Kasumi-1 (cell line): Measurements from ENCODE around the gene TEAD4.

Experiments used
- DNase-seq, 2 experiments: peaks; one replicate each; lab custom pipeline; 2025; lab: John Stamatoyannopoulos, UW

Gene TEAD4

DNA sequence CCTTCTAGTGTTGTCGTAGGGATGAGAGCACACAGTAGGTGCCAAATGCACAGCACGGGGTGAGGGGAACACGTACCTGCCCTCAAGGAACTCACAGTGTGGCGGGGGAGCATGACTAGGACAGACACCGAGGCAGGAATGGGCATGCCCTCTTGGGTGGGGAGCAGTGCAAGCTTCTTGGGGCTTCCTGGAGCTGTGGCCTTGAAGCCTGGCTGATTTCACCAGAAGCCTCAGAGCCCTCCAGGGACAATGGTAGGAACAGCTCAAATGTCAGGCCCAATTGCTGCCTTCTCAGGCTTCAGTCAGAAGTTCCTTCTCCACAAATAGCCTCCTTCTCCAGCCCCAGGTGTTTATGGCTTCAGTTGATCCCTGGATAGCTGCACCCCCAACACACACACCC is 43.4 kb downstream of the TEAD4 start:
- DNase-seq, result no peak

DNA sequence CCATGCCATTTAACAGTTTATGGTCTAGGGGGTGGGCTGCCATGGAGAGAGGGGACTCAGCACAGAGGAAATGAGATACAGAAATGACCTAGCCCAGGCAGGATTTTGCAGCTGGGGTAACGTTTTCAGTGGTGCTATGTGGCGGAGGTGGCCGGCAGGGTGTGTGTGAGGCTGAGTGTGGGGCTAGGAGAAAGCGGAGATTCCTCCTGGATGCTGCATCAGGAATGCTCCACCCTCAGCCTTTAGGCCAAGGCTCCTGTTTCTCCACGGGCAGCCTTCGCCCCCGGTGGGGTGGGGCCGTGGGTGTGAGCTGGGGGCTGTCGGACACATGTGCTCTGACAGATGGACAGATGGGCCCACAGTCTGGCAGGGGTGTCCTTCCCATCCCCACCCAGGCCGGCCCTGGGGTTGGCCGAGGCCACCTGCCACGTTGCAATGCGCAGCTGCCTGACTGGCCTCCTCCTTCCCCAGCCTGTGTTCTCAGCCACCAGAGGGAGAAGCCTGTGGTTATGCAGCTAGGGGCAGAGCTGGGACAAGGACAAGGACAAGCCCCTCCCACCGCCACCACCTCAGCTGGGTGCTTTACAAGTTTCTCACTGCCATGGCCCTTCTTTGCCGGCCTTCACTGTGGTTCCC is 44.3 kb downstream of the TEAD4 start:
- no peak for DNase-seq

DNA sequence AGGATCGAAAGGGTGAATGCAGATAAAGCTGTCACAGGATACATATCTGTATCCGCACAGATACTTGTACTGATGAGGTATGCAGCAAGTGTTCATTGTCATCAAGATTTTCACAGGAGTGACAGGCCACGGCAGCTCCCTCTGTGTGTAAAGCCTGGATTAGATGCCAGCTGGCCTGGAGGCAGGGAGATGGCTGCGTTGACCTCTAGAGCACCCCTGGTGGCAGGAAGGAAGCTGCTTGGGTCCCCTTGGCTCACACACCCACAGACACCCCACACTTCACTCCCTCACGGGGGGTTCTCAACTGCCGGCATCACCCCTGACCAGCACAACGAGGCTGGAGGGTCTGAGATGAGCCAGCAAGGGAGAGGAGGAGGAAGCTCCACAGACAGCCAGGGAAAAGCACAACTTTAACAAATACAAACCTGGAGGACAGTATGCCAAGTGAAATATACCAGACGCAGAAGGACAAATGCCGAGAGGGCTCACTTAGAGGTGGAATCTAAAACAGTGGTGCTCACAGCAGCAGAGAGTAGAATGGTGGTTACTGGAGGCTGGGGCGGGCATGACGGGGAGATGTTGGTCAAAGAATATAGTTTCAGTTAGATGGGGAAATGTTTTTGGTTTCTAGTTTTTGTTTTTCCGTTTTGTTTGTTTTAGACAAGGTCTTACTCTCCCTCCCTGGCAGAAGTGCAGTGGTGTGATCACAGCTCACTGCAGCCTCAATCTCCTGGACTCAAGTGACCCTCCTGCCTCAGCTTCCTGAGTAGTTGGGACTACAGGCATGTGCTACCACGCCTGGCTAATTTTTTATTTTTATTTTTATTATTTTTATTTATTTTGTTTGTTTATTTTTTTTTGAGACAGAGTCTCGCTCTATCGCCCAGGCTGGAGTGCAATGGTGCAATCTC is 45.7 kb downstream of the TEAD4 start:
- no peak for DNase-seq

DNA sequence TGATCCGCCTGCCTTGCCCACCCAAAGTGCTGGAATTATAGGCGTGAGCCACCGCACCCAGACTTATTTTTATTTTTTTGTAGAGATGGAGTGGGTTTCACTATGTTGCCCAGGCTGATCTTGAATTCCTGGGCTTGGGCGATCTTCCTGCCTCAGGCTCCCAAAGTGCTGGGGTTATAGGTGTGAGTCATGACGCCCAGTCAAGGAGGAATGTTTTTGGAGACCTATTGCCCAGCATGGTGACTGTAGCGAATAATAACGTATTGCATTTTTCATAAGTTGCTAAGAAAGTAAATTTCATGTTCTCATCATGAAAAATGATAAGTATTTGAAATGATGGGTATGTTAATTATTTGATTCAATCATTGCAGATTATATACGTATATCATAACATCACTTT is 46.5 kb downstream of the TEAD4 start:
- DNase-seq, result no peak

DNA sequence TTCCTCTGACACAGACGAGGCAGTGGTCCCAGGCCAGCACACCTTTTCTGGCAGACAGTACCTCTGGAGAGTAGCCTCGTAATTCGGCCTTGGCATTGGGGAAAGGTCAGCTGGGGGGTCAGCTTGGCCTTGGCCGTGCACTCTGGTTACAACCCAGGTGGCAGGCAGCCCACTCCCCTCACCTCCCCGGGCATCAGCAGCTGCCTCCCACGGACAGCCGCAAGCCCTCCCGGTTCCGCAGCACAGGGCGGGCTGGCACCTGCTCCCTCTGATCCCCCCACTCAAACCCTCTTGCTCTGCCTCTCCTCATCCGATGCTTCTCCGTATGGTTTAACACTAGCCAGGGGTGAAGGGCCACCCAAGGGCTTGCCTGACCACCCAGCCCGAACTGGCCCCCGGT is 50.6 kb downstream of the TEAD4 start:
- DNase-seq, result no peak

DNA sequence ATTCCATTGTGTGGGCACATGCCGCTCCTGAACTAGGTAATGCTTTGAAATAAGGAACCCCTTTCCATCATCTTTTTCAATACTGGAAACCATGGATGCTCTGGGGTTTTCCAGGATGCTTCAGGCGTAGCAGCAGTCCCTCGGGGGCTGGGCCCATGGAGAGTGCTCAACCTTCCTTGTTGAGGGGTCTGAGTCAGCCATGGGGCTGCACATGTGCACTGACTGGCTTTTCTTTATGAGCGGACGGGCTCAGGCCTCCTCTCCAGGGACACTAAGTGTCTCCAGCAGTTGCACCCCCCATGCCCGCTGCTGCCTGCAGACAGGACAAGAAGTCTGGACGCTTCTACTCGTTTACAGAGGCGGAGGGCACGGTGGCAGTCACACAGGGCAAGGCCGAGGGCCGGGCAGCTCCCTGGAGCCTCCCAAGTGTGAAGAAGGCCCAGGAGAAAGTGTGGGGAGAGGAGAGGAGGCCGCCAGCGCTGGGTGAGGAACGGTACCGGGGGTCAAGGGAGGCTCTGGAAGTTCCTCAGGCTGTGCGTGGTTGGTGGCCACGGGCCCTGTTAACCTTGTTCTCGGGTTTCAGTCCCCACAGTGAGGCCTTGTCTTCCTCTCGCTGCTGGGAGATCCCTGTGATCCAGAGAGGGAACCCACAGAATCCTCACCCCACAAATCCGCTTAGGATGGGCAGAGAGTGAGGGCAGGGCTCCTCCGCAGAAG is 51.2 kb downstream of the TEAD4 start:
- DNase-seq, result no peak

DNA sequence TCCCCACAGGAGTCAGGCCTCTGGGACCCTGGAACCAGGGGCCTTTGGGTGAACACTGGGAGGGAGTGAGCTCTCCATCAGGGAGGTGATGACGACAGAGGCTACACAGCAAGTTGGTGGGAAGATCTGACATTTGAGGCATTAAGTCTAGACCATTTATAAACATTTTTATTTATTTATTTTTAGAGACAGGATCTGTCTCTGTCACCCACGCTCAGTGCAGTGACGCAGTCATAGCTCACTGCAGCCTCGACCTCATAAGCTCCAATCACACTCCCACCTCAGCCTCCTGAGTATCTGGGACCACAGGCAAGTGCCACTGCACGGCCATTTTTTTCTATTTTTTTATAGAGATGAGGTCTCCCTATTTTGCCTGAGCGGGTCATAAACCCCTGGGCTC is 53.6 kb downstream of the TEAD4 start:
- DNase-seq, result no peak

DNA sequence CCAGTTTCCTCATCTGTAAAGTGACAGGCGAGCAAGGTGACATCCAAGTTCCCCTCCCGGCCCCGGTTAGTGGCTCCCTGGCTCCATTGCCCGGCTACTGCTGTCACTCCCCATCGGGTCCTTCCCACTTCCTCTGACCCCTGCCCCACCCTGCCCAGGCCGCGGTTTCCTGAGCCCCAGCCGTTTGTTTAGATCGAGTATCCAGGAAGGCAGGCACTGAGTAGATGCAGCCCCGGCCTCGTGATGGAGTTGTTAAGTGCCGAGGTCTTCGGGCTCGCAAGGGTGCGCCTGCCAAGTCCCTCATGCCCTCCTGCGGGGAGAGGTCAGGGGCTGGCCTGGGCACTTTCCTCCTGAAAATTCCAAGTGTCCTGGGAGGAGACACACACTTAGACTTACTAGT is 55.4 kb downstream of the TEAD4 start:
- DNase-seq, result no peak

DNA sequence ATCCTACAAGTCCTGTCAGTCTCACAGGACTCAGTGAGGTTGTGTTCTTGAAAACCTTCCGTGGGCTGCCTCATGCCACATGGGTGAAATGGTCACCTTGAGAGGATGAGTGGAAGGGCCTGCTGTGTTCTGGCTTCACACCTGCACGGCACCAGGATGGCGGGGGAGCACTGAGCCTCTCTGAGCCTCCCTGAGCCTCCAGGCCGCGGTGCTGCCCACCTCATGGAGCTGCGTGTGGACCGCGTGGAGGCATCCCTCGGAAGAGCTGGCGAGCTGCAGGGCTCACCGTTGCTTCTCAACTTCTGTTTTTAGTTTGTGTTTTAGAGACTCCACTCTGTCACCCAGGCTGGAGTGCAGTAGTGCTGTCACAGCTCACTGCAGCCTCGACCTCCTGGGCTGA is 56.2 kb downstream of the TEAD4 start:
- no peak for DNase-seq

DNA sequence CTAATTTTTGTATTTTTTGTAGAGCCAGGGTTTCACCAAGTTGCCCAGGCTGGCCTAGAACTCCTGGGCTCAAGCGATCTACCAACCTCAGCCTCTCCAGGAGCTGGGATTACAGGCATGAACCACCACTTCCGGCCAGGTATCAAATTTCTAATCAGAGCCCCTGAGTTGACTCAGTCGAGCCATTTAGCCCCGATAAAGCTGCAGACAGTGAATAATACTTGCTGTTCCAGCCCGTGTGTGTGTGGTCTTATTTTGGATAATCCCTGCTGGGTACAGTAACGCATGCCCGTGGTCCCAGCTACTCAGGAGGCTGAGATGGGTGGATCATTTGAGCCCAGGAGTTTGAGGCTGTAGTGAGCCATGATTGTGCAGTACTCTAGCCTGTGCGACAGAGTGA is 57.0 kb downstream of the TEAD4 start:
- no peak for DNase-seq

DNA sequence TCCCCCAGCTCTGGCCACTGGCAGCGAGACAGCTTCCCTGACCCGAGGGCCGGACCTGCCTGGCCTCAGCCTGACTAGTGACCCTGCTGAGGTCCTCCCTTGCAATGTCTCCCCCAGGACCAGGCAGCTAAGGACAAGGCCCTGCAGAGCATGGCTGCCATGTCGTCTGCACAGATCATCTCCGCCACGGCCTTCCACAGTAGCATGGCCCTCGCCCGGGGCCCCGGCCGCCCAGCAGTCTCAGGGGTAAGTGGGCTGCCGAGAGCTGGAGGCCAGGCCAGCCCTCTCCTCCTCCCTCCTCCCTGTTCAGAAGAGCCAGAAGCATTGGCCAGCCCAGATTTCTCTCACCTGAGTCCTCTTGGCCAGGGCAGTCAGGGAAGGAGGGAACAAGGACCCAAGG is 58.1 kb downstream of the TEAD4 start:
- DNase-seq, result no peak

DNA sequence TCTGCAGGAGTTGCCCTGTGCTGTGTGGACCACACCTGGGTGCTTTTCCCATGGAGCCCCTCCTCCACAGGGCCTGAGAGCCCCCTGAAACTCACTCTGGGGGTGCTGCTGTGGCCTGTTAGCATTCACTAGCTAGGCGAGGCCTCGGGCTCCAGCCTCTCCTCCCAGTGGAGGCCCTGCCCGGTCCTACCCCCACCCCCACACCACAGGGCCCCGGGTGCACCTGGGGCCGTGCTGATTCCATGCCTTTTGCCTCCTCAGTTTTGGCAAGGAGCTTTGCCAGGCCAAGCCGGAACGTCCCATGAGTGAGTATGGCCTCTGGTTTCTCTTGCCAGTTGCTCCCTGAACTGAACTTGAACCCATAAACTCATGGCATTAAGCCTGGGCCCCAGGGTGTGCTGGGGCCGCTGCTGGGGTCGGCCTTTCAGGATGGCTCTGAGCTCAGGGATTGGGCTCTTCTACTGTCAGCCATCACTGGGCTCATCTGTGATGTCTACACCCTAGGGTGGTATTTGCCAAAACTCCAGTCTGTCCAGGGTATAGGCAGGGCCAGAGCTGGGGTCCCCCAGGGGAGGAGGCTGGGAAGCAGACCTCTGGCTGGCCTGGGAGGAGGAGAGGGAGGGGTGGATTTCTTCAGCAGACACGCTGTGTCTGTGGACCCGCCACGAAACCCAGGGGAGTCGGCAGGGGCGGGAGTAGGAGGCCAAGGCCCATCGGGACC is 59.2 kb downstream of the TEAD4 start:
- DNase-seq, result no peak

DNA sequence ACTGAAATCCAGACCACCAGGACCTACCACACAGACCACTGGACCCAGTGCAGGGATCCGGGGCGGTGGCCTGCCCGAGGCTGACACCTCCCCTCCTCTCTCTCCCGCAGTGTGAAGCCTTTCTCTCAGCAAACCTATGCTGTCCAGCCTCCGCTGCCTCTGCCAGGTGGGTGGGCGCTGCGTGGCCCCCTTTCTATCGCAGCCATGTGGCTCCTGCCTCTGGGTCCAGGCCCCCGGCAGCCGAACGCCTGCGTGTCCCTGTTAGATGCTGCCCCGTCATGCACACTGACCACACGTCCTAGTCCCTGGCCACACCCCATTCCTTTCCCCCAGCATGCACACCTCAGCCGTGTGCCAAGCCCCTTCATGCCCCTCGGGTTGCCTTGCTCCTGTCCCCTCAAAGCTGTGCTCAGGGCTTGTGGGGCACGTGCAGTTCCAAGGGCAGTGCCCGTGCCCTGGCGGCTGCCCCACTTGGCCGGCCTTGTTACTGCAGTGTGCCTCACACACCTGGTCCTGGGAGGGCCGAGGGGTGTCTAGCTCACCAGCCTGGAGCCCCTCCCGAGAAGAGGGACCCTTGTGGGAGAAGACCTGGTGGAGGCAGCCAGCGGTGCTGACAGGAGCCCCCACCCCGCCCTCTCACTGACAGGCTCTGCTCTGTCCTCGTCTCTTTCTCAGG is 59.9 kb downstream of the TEAD4 start:
- DNase-seq, result no peak

DNA sequence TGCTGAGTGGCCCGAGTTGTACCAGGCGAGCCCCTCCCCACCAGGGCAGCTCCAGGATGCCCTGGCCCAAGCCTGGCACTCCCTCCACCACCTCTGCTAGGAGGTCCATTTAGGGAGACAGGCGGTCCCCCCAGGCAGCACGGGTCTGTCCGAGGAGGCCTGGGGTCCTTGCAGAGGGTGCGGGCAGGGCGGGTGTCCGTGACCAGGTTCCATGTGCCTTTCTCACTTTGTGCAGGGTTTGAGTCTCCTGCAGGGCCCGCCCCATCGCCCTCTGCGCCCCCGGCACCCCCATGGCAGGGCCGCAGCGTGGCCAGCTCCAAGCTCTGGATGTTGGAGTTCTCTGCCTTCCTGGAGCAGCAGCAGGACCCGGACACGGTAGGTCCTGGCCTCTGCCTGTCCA is 61.2 kb downstream of the TEAD4 start:
- DNase-seq, result no peak

DNA sequence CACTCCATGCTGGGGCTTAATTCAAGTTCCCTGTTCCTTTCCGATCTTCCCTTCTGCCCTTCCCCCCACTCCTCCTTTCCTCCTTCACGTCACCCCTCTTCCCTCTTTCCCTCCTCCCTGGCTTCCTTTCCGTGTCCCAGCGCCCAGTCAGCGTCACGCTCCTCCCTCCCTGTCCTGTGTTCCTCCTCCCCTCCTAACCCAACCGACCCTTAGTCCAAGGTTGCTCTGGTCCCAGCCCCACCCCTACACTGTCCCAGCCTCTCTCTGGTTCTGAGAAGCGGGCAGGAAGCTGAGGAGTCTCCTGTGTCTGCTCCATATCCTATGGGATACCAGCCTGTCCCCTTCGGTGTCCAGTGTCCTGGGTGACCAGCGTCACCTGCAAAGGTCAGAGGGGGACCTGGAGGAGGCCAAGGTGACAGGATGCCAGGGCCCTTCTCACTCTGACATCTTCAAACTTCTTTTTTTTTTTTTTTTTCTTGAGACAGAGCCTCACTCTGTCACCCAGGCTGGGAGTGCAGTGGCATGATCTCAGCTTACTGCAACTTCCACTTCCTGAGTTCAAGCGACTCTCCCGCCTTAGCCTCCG is 61.7 kb downstream of the TEAD4 start:
- no peak for DNase-seq

DNA sequence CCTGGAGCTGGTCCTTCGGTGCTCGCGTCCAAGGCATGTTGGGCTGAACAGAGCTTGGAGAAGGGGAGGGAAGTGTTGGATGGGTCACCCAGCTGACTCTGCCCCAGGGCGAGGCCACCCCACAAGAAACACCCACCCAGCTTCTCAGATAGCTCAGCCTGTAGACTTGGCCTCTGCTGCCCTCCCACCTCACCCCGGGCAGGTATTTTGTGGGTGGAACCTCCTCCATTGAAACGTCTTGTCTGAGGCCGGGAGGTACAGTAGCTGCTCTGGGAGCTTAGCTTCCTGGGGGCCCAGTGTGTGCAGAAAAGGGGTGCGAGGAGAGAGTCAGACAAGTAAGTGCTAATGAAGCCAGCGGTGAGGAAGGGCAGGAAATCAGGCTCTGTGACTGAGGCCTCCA is 63.2 kb downstream of the TEAD4 start:
- DNase-seq, result no peak

DNA sequence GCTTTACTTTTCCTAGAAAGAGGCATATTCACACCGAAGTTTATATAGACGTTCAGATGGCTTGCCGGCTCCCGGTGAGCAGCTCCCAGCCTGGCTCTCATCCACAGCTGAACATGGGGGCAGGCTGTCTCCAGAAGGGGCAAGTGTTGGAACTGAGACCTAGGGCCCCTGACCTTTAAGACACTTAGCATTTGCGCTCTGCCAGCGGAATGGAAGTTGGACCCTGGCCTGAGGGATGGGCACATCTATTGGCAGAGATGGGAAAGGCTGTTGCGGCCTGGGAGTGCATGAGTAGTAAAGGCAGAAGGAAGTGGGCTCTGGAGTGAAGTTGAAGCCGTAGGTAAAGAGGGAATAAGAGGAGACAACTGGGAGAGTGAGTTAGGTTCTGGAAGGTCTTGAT is 63.8 kb downstream of the TEAD4 start:
- DNase-seq, result no peak

DNA sequence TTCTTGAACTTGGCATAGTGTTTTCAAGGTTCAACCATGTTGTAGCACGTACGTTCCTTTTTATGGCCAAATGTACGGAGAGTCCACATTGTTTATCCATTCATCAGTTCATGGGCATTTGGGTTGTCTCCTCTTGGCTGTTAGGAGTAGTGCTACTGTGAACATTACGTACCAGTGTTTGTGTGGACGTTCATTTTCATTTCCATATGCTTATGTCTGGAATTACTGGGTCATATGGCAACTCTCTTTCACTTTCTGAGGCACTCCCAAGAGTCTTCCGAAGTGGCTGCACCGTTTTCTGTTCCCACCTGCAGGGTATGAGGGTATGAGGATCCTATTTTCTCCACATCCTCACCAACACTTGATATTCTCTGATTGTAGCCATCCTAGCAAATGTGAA is 68.9 kb downstream of the TEAD4 start:
- no peak for DNase-seq

DNA sequence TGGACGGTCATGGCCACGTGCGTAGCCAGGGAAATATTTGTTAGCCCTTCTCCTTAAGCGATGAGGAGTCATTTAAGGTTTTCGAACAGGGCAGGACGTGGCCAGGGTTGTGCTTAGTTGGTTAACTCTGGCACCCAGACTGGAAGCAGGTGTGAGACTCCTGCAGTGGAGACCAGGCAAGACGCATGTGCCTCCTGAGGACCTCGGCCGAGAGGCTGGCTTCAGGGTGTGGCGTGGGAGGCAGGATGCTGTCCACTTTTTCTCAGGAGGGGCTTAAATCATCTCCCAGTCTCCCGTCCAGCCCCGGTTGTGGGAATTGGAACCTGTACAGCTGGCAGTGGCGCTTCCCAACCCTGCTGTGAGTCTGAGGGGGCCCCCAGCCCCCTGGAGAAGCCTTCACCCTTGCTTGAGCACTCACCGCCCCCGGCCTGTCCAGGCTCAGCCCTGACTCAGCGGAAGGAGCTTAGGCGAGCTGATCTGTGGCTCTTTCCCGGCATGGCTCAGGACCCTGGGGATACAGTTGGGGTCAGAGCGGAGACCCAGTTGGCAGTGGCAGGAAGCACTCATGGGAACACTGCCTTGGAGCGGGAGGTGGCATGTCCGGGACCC is 71.7 kb downstream of the TEAD4 start:
- no peak for DNase-seq

DNA sequence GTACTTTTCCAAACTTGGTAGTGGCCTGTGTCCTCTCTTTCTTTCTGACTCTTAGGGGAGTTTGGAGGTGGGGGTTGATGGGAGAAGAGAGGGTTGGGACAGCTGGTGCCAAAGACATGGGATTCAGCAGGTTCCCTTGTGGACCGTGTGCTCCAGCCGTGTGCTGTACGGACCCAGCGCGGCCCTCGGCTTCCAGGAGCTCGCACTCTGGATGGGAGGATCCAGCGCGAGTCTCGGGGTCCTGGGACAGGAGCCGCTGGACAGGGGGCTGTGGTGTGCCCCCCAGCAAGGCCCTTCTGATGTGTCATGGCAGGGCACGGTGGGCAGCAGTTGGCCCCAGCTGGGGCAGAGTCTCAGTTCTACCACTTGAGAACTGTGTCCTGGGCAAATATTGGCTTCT is 73.0 kb downstream of the TEAD4 start:
- DNase-seq, result no peak
